Activated CD4-positive, alpha-beta T cell treated with anti-CD3 and anti-CD28 coated beads for 4 hours (primary cell): ENCODE results near the gene CACNA1B.
"Not testable (repeated sequence)": the region's sequence is repeated elsewhere in the genome, so short reads cannot be mapped to it uniquely, and the experiment has no call there.

Experiments
- DNase-seq, 2 donors: peaks; one replicate each; pipeline ENCODE4 v3.0.0-alpha.2; 2020

CACNA1B gene

GRCh38 chr9:137988701-137989100, 111.1 kb downstream of the CACNA1B start:
- DNase-seq = no peak

GRCh38 chr9:137989156-137989555, 111.6 kb downstream of the CACNA1B start:
- no peak for DNase-seq

- DNase-seq = no peak
Measured at GRCh38 chr9:137989999-137990715, 112.6 kb downstream of the CACNA1B start.

DNA sequence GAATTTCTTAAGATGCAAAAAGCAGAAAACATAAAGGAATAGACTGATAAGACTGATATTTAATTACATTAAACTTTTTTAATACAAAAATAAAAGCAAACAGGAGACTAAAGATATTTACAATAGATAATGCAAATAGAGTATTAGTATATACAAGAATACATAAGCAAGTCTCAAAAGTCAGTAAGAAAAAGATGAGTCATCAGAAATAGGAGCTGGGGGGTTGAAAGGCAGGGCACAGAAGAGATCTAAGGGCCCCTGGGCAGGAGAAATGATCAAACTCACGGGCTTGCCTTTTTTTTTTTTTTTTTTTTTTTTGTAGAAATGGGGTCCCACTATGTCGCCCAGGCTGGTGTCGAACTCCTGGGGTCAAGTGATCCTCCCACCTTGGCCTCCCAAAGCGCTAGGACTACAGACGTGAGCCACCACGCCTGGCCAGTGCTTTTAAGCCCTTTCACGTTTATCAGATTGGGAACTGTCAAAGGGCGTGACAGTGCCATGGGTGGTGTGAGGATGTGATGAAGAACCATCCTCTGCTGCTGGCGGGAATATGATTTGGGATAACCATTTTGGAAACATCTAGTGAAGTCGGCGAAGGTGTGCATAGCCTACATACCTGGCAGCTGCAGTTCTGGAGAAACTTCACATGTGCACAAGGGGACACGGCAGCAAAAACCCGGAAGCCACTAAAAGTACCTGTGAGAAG, 126.1 kb downstream of the CACNA1B start:
- DNase-seq = no peak

- no peak for DNase-seq
Measured at GRCh38 chr9:138006576-138007233, 129.1 kb downstream of the CACNA1B start.

- DNase-seq = no peak
Measured at GRCh38 chr9:138007566-138007917, 130.0 kb downstream of the CACNA1B start.

DNA sequence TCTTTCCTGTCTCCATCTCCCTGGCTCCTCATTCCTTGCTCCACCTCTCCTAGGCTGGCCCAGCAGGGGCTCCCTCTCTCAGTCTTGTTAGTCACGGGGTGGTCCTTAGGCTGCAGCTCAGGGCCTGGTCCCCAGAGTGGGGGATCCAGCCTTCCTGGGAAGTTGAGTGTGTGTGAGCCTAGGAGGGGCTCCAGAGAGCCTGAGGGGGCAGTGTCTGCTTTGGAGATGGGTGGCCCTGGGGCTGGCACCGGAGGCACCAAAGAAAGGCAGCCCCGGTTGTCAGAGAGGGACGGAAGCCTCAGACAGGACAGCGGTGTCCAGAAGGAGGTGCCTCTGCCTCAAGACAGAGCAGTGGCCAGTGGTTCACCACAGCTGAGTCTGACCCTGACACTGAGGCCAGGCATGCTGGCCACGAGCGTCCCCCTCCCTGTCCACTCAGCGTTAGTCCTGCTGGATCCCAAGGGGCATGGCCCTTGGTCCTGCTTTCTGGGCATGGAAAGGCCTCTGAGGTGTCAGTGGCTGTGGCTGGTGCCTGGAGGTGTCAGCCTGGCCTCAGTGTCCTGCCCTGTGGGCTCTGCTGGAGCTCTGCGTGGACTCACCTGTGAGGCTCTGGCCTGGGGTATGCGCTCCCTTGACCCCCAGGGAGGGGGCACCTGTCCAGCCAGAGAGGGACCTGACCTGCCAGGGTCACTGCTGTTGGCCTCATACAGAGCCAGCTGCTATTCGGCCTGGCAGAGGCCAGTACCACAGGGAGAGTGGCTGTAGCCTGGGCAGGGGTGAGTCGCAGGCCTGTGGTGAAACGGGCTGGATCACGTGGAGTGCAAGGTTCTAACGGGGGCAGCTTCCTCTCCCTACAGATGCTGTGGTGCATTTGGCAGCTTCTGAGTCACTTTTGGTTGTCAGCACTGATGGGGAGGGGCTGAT, 130.6 kb downstream of the CACNA1B start:
- DNase-seq = no peak

GRCh38 chr9:138009016-138009802, 131.6 kb downstream of the CACNA1B start:
- DNase-seq = no peak

DNA sequence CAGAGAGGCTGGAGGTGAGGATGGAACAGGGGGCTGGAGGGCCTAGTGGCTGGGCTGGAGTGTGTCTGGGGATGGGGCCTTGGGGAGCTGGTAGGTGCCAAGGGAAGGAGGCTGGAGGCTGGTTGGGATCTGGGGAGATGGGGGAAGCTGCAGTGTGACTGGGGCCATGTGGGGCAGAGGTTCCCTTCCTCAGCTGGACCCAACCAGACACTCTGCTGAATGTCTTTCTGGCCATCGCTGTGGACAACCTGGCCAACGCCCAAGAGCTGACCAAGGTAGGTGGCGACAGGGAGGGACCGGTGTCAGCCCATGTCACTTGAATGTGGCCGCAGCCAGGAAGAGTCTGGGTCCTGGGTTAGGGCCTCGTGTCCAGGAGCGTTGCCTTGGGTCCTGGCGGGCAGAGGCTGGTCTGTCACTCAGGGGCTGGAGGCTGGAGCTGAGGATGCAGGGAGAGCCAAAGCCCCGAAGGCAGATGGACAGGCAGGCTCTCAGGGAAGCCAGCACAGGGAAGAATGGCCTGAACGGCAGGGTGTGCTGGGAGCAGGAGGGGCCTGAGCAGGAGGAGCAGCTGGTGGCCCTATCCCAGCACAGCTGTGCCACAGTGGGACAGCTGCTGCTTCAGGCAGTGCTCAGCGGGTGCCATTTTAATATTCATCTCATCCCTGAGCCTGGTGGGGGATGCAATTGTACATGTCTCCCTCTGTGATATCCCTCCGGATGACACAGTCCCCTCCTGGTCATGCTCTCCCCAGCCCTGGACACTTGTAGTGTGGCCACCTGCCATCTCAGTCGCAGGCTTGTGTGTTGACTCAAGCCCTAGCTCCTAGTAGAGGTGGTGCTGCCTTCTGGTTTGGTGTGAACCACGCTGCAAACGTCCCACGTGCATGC, 132.5 kb downstream of the CACNA1B start:
- no peak for DNase-seq

DNA sequence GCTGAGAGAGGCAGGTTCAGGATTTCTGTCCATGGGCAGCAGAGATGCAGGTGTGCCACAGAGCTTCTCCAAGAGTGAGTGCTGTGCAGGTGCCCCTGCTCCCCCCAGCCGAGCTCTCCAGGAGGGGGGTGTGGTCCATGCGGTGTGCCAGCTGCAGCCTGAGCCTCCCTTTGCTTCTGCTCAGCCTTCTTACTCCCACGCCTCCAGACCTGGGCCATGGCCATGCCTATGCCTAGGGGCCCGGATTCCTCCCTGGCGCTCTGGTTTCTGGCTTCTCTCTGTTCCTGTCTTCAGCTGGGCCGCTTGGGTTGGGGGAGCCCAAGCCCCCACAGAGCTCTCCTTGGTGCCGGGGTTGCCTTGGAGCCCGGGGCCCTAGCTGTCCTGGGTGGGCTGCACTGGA, 133.3 kb downstream of the CACNA1B start:
- DNase-seq = no peak

GRCh38 chr9:138011951-138012500, 134.4 kb downstream of the CACNA1B start:
- no peak for DNase-seq

DNA sequence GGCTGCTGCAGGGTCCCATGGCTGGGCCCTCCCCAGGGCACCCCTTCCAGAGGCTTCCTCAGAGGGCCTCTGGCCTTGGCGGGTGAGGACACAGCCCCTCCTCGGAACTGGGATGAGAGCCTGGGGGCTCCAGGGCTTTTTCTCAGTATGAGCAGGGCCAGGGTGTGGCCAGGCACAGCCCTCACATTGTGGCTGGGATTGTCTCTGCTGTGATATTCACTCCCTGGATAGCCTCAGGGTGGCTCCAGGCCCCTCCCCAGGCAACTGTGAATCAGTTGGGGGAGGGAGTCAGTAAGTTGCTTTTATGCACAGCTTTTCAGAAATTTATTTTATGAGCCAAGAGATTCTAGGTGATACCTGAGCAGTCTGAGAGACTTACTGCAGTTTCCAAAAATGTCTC, 135.7 kb downstream of the CACNA1B start:
- DNase-seq = no peak

GRCh38 chr9:138013836-138014562, 136.4 kb downstream of the CACNA1B start:
- no peak for DNase-seq

- DNase-seq = no peak
Measured at GRCh38 chr9:138014563-138014945, 137.0 kb downstream of the CACNA1B start.

DNA sequence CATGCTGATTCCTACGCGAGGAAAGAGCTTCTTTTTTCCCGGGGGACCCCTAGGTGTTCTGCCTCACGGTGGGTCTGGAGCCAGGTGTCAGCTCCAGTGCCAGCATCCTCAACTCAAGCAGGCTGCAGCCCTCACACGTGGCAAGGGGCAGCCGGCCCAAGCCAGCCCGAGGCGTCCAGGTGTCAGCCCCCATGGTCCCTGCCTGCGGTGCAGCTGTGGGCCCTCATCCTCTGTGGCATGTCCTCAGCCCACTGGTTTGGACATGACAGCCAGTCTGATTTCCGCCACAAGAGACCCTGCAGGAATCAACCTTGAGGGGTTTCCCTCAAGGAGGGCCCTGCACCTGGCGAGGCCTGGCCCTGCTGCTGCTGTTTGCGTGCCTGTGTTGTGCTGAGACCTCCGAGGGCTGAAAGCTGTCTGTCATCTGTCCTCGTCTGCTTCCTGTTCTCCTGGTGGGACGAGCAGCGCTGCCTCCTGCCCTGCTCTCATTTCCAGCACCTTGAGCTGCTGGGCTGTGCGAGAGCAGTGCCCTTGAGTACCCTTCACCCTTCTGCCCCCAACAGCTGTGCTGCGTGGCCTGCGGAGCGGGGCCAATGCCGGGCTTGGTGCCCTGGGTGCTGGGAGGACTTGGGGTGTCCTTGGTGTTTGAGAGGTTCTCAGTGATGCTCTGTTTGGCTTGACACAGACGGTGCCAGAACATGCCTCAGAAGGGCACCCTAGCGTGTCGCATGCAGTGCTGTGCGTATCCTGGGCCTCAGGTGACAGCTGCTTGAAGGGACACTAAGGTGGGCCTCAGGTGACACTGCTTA, 137.6 kb downstream of the CACNA1B start:
- DNase-seq = no peak

DNA sequence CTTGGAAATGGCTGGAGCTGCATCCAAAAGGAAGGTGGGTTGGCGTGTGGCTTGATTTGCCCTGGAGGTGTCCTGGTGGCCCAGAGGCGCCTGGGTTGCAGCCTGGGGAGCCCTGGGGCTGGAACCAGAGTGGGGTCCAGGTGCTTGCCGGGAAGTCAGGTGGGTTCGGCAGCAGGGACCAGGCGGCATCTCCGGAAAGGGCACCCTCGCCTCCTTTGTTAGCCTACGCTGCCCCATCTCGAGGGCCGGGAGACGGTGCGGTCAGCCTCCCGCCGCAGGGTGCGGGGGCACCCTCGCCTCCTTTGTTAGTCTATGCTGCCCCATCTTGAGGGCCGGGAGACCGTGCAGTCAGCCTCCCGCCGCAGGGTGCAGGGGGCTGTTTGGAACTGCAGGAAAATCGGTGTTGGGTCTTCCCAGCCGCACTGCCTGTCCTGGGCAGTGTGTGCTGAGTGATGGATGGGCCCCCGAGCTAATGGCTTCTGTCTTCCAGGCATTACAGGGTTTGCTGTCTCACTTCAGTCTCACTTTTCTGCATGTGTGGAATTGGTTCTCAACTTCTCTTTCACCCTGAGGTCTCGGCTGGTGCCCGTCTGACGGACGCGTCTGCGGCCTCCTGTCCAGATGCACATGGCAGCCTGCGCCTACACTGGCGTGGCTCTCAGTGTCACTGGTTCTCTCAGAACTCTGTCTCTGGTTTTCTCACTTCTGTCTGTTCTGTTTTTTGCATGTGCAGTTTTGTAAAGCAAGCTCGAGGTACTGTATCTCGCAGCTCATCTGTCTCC, 139.0 kb downstream of the CACNA1B start:
- DNase-seq = no peak

DNA sequence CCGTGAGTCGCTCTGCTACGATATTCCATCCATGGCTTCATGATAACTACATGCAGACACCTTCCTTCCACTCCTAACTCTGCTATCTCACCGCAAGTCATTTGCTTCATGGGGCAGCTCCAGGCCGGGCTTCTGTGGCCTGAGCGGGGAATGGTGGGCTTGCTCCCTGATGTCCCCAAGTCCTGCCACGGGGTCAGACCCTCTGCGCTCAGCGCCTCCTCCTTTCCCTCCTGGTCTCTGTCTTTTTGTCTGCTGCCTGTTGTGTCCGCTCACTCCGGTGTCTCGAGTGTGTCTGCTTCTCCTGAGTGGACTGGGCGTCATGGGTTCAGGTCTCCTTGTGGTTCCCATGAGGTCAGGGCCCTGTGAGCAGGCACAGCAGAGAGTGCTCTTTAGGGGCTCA, 139.6 kb downstream of the CACNA1B start:
- DNase-seq = no peak

GRCh38 chr9:138019514-138019913, 141.9 kb downstream of the CACNA1B start:
- not testable (repeated sequence) for DNase-seq
